IMR-90 (cell line): ENCODE data around the gene FAM117B.

Source experiments
- CTCF ChIP-seq: conservative IDR thresholded peaks from 2 replicates; pipeline ENCODE4 v1.5.1; 2012; ENCODE audit warnings: mild to moderate bottlenecking, low read depth, low read length, improper control_type of control experiment
- MAZ ChIP-seq: IDR thresholded peaks from 2 replicates; pipeline ENCODE4 v1.6.1; 2012; ENCODE audit warnings: low read depth, mild to moderate bottlenecking, low read length, improper control_type of control experiment, moderate library complexity, borderline replicate concordance
- POLR2A ChIP-seq: IDR thresholded peaks from 2 replicates; pipeline ENCODE4 v1.6.1; 2012; ENCODE audit warnings: mild to moderate bottlenecking, low read depth, low read length
- RAD21 ChIP-seq: IDR thresholded peaks from 2 replicates; pipeline ENCODE4 v1.6.1; 2012; ENCODE audit warnings: low read length, improper control_type of control experiment

- no peak for TF ChIP-seq CTCF
- TF ChIP-seq POLR2A: no peak
- no peak for TF ChIP-seq MAZ
- no peak for TF ChIP-seq RAD21
Measured at GRCh38 chr2:202599105-202599504, 35.7 kb upstream of the FAM117B start.
